IPS DF 4.7 (cell line): Measurements from ENCODE around the gene RXRA.

Experiments
- DNase-seq: peaks from one replicate; pipeline ENCODE4 v3.0.0-alpha.2; 2013; ENCODE audit warnings: low spot score; ENCODE audit errors: extremely low read depth

RXRA gene

DNA sequence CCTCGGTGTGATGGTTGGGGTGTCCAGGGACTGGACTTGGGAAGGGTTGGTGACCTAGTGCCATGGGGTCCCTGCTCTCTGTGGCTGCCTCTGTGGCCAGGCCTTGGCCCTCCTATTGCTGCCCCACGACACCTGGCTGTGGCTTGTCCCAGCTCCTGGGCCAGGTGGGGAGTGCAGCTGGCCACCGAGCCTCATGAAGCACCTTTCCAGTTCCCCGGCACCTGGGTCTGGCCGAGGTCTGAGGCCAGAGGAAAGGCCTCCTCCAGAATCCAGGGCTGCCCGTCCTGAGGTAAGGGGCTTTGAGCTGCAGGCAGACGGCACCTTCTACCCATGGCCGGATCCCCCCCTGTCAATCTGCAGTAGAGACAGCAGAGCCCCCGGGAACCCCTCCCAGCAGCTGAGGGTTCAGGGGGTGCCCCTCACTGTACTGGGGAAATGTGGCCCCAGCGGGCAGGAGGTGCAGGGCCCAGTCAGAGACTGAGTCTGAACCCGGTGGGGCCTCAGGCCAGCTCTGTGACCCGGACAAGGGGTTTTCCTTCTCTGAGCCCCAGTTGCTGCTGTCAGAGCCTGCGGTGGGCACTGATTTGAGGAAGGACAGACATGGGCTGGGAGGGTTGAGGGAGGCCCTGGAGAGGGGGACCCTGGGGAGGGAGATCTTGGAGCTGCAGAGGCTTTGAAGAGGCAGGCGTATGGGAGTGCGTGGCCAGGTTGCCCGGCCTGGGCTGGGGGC lies 54.5 kb downstream of the RXRA start:
- DNase-seq, result no peak

DNA sequence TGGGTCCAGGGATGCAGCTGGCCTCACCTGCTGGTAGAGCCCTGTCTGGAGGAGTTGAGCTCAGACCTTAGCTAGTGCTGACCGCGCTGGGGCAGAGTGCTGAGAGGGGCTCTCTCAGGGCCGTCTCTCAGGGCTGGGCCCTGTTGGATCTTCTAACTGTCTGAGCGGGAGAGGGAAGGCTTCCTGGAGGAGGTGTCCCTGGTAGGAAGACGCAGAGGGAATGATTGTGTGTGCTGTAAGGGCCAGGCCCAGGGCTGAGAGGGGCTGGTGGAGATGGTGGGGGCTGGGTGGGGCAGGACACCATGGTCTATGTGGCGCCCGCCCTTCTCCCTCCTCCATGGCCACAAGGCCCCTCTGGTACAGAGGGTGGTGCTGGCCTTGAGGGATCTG lies 55.0 kb downstream of the RXRA start:
- no peak for DNase-seq

- no peak for DNase-seq
Measured at GRCh38 chr9:134381671-134382516, 55.6 kb downstream of the RXRA start.

GRCh38 chr9:134382733-134383132 lies 56.5 kb downstream of the RXRA start:
- no peak for DNase-seq

GRCh38 chr9:134383148-134383547 lies 56.9 kb downstream of the RXRA start:
- DNase-seq, result no peak

DNA sequence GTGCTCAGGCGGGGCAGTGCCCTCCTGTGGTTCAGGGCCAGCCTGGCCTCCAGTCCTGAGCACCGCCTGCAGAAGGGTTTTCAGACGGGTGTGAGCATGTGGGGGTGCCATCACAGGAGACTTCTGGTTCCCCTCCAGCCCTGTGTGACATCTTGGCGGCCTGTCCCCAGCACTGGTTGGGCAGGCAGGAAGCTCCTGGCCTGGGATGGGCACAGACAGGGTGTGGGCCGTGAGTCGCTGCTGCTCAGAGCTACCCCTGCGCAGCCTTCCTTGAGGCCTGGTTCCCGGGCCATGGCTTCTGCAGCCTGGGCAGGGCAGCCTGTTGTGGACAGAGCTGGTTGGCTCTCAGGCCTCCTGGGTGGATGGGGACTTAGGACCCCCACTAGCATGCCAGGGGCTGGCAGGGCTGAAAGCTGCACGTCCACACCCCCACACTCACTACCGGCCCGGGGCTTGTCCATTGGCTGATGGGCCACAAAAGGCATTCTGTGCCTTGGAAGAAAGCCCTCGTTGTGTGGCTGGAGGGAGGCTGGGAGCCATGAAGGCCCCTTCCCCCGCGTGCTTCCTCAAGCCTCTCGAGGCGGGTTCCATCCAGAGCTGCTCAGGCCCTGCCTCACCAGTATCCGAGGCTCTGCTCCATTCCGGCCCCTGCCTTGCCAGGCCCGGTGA lies 58.7 kb downstream of the RXRA start:
- no peak for DNase-seq

GRCh38 chr9:134385915-134386314 lies 59.7 kb downstream of the RXRA start:
- no peak for DNase-seq

DNA sequence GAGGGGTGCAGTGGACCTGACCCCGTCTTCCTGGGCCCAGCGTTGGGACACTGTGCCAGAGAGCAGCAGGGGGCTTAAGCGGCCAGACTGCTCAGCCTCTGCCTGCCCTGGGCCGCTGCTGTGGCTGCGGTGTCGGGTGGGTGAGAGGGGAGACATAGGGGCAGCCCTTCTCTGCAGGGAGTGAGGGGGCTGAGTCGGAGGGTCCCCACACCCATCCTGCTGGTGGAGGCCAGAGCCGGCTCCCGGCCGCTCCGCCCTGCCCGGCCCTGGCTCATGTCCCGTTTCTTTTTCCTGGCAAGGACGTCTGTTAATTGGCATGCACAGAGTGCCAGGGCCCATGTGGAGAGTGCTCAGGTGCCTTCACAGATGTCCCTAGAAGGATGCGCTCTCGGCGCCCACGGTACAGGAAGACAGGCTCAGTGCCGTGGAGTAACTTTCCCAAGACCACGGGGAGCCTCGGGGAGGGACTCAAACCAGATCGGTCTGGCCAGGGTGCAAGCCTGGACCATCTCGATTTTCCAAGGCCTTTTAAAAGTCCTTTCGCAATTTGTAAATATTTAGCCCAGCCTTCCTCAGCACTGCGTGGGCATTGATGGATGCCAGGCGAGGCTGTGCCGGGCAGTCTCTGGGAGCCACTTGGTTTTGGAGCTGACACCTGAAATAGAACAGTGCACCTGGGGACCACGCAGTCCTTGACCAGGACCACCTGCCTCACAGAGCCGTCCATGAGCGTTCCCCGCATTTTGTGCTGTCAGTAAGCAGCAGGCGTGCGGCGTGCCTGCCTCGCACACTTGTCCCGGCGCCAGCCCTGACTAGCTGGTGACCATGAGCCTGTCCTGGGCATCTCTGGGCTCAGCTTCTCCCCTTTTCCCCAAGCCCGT lies 60.9 kb downstream of the RXRA start:
- no peak for DNase-seq

DNA sequence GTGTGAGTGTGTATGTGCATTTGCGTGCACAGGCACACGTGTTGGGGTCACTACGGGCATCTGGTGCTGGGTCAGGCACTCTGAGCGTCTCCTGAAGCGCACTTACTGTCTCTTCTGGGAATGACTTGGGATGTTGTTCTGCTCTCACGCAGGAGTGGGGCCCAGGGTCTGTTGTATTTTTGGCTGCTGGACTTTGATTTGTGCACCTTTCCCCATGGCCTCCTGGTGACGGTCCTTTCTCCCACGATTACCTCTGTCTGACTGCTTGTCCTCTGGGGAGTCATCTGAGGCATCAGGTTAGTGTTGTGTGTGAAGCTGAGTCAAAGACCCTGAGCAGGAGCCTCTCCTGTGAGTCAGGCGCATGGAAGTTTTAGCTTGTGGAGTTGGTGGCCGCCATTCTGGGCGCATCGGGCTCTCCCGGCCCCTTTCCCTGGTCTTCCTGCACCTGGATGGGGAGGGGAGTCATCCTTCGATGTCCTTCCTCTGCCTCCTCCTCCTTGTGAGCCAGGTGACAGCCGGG lies 62.1 kb downstream of the RXRA start:
- no peak for DNase-seq

DNA sequence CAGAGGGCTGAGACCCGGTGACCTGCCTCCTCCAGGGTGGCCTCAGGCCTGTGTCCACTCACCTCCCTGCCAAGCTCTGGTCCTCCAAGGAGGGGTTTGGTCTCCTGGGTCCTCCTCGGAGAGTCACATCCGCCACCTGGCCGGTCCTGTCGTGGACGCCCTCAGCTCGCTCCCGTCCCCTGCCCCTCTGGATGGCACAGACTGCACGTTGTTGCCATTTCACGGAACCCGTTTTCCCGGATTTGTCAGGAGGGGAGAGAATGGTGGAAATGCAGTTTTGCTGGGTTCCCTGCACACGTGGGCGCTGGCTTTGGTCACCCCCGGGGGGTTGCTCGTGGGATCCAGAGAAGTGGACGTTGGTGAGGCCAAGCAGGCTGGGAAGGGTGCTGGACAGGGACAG lies 62.7 kb downstream of the RXRA start:
- DNase-seq, result no peak

DNA sequence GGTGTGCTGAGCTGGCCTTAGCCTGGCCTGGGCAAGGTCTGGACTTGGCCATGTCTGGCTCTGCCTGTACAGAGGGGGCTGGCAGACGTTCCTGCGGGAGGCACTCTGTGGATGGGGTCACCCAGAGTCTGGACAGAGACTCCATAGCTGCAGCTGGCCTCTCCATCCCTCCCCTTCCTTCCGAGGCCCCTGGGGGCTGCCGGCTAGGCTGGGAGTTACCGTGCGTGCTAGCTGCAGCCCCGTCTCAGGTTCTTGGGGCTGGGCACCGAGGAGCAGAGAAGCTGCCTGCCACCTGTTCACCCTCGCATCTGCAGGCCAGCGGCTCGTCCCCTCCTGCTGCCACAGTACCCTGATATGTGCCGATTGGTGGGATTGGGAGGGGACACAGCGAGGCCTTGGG lies 63.4 kb downstream of the RXRA start:
- no peak for DNase-seq

DNA sequence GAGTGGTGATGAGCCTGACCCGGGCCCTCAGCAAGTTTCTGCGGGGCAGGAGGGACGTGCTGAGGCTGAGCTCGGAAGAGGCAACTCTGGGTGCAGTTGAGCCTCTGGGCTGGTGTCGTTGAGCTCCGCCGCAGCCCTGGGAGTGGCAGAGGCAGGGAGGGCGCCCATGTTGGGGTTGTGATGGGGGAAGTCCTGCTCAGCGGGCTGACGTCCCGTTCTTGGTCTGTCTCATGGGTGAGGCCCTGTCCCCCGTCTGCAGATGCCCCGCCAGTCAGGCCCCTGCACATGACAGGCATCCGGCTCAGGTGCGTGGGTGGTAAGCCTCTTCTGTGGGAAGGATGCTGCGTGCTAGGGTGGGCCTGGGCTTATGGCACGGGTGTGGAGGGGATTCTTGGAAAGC lies 64.3 kb downstream of the RXRA start:
- DNase-seq, result no peak

DNA sequence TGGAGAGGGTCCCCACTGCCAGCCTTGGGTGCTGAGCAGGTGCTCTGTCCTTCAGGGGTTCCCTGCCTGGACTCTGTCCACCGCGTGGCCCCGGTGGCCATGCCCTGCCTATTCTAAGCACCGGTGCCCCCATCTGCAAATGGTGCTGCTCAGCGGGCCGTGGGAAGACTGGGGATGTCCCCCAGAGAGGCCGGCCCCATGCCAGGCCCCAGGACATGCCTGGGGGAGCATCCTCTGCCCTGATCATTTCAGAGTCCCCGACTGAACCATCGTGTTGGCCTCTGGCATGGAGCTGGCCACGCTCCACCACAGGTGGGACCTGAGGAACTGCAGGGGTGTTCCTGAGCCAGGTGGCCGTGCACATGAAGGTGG lies 64.7 kb downstream of the RXRA start:
- no peak for DNase-seq

DNA sequence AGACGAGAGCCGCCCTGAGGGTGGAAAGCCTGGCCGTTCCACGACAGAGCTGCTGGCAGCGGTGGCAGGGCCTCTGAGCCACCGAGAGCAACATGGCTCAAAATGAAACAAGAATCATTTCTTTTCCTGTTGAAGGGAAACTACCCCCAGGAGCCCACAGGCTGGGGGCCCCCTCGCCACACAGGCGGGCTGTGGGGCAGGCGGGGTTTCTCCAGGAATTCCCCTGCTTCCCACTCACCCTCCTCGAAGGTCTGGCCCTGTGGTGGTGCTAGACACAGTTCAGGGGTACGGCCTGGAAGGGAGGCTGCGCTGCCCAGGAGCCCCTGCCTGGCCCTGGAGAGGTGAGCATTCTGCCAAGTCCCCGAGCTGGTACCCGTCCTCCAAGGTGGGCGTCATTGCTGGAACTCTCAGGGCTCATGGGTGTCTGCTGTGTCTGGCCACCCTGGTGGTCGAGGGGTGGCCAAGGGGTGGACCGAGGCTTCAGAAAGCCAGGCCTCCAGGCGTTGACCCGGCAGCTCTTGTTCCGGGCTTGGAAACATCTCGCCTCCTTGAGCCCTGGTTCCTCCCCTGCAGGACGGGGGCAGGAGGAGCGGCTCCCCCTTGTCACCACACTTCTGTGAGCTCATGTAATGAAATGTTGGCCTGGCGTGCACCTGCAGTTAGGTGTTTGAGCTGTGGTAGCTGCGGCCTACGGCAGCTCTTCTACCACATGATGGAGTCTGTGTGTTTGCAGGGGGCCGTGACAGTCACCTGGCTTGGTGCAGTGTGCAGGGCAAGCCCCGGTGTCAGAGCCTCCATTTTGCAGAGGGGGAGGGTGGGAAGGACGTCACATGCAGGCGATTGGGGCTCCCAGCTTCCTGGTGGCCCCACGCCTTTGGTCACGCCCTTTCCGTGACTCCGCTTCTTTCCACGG lies 65.3 kb downstream of the RXRA start:
- DNase-seq, result no peak

DNA sequence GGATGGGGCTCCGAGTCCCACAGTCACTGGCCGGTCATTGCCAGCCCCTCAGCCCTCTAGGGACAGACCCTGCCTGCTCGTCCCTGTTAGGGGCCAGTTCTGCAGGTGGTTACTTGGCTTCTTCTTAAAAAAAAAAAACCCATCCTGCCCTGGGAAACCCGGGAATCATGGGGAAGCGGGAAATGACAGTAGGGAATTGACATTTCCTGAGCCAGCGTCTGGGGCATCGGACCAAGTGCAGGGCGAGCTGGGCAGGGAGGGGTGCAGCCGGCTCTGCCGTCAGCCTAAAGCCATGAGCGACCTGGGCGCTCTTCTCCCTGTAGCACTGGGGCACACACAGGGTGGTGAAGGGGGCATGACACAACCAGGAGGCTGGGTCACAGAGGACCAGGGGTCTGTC lies 66.6 kb downstream of the RXRA start:
- DNase-seq, result no peak

- DNase-seq, result no peak
Measured at GRCh38 chr9:134393582-134394280, 67.5 kb downstream of the RXRA start.

DNA sequence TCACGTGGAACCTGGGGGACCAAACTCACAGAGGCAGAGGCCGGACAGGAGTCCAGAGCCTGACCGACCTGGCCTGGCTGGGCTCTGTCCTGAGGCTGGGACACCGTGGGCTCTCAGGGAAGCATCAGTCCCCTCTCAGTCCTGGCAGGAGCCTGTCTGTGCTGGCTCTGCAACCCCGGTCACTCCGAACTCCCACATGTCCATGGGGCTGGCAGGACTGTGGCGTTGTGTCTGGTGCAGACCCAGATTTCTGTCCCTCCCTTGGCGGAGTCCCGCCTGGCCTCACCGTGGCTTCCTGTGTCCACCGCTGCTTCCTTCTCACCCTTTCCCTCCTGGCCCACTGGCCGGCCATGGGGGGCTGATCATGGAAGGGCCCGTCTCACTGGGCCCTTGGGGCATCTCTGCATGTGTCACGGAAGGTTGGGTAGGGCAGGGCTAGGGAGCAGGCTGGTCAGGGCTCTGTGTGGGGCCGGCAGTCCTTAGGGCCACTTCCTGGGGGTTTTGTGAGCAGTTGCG lies 68.8 kb downstream of the RXRA start:
- no peak for DNase-seq

GRCh38 chr9:134395737-134396257 lies 69.5 kb downstream of the RXRA start:
- no peak for DNase-seq

- DNase-seq, result no peak
Measured at GRCh38 chr9:134396258-134396742, 70.0 kb downstream of the RXRA start.
